Mesangial cell (primary cell): ENCODE data around the gene CHTF8. TPM values are rescaled to one million over a fixed set of nuclear protein-coding genes. Genes with fewer than 3 reads are reported as not detected.

ENCODE experiments used
- total RNA-seq: library from RNA; depleted of rRNA; stranded (reverse); fragments of >200 nt; gene quantifications from 2 replicates; pipeline ENCODE4 v1.2.3, GENCODE V29; 2015

The CHTF8 gene
- 98.4 and 111 TPM in 2 replicates for total RNA-seq

GRCh38 chr16:69132424-69133252 lies at the start of gene CHTF8, which contains the start of gene UTP4:
Gene CHTF8 (minus strand): TSS chr16:69132588. CDS start chr16:69121458, 11,130 bp downstream.
Gene UTP4 (plus strand): TSS chr16:69132649. CDS start chr16:69133460, 811 bp downstream.

GRCh38 chr16:69105501-69106361 lies 26.7 kb downstream of the CHTF8 start, which contains the start of gene HAS3:
Gene HAS3 (plus strand): TSS chr16:69105653. CDS start chr16:69109396, 3,743 bp downstream.

Other genes starting within 250 kb of the CHTF8 start
- 1.0 and 3.6 TPM in 2 replicates for gene HAS3, start 26.9 kb downstream of the CHTF8 start, total RNA-seq
- 21.9 and 36.8 TPM in 2 replicates for gene UTP4, start 61 bp upstream of the CHTF8 start, total RNA-seq
- 26.7 and 29.8 TPM in 2 replicates for gene SNTB2, start 54.6 kb upstream of the CHTF8 start, total RNA-seq
- gene VPS4A, start 178.8 kb upstream of the CHTF8 start, total RNA-seq: 26.5 and 37.5 TPM in 2 replicates
- 23.3 and 30.1 TPM in 2 replicates for gene PDF, start 198.0 kb upstream of the CHTF8 start, total RNA-seq
- 47.6 and 63.3 TPM in 2 replicates for gene COG8, start 207.0 kb upstream of the CHTF8 start, total RNA-seq
- gene NIP7, start 207.2 kb upstream of the CHTF8 start, total RNA-seq: 16.0 and 28.0 TPM in 2 replicates
- gene TMED6, start 219.2 kb upstream of the CHTF8 start, total RNA-seq: not detected in 2 replicates